NCI-H2196 treated with DMSO at 0.1 percent for 48 hours (cell line): ENCODE measurements around the gene ZFYVE9.
"Not testable (repeated sequence)": the region's sequence is repeated elsewhere in the genome, so short reads cannot be mapped to it uniquely, and the experiment has no call there.

Experiments
- DNase-seq: peaks from one replicate; lab custom pipeline; 2025; ENCODE audit not compliant: unreplicated experiment; lab: John Stamatoyannopoulos, UW

ZFYVE9 gene

DNA sequence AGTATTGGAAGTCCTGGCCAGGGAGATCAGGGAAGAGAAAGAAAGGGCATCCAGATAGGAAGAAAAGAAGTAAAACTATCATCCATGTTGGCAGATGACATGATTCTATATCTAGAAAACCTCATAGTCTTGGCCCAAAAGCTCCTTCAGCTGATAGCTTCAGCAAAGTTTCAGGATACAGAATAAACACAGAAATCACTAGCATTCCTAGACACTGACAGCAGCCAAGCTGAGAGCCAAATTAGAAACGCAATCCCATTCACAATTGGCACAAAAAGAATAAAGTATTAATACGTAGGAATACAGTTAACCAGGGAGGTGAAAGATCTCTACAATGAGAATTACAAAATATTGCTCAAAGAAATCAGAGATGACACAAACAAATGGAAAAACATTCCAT lies 44.6 kb downstream of the ZFYVE9 start:
- DNase-seq: no peak

DNA sequence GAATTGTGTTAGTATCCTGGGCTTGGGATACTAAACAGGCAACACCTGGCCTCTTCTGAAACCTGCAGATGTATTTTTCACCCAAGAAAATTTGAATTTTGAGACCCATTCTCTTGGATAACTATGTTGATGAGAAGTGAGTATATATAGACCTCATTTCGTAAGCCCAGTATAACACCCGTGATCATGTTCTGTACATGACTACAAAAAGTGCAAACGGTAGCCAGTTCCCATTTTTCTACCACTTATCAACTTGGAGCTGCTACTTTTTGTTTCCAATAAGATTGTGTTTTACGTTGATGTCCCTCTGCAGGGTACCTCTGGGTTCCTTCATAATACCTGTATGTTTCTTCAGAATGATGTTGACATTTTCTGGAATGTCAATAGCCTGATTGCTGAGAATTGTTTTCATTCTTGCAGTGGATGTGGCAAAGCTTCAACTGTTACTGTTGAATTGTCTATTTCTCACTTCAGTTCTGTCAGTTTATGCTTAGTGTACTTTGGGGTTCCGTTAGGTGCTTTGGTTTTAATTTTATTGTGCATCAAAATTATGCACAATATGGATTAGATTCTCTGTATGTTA lies 48.1 kb downstream of the ZFYVE9 start:
- no peak for DNase-seq

DNA sequence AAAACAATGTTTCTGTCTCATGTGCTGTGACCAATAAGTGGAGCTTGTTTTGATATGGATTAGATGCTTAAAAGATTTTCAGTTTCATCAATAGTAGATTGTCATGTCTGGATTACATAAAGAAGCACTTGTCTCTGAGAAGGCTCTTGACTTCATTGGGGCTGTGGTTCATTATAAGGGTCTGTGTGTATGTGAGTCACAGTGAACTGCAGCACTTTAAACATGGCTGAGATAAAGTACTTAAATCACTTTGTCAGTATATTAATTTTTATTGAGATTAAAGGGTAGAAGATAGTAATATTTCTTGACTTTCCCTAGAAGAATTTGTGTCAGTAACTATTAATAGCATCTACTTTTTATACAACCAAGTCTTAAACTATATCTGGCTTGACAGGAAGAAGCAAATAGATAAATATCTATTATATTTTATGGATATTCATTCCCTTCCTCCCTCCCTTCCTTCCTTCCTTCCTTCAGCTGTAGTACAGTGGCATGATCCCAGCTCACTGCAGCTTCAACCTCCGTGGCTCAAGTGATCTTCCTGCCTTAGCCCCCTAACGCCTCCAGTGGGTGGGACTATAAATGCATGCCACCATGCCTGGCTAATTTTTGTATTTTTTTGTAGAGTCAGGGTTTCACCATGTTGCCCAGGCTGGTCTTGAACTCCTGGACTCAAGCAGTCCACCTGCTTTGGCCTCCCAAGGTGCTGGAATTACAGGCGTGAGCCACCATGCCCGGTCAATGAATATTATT lies 48.8 kb downstream of the ZFYVE9 start:
- DNase-seq: no peak

DNA sequence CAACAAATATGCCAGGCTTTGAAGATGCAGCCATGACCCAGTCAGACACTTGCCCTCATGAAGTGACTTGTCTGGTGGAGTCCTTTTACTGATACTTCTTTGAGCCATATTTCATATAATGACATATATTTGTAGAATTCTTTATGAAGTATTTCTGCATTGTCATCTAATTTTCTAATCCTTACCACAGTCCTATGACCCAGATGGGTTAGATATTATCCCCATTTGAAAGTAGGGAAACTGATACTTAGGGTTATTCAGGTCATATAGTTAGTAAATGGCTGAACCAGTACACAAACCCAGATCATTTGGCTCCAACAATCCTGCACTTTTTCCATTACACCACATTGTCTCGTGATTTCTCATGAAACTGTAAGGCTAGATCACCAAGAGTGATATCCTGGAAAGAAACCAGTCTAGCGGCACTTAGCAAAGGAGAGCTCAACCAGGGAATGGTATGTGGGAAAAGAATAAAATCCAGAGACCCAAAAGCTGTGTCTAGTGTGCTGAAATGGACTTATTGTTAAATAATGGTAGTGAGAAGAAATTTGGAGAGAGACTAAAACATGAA lies 49.6 kb downstream of the ZFYVE9 start:
- DNase-seq: no peak

DNA sequence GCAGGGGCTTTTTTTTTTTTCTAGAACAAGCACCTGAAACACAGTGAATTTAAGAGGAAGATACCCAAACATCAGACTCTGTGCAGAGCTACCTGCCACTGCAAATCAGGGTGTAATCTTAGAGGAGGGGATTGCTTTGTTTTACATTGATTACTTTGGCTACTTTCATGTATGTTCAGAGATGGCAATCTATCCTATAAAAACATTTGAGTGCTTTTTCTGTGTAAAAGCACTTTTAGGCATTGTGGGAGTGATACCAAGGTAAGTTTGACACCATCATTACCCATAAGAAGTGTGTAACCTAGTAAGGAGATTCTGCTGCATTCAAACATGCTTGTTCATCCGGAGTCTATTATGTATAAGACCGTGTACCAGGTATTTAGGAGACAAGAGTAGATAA lies 50.1 kb downstream of the ZFYVE9 start:
- no peak for DNase-seq

DNA sequence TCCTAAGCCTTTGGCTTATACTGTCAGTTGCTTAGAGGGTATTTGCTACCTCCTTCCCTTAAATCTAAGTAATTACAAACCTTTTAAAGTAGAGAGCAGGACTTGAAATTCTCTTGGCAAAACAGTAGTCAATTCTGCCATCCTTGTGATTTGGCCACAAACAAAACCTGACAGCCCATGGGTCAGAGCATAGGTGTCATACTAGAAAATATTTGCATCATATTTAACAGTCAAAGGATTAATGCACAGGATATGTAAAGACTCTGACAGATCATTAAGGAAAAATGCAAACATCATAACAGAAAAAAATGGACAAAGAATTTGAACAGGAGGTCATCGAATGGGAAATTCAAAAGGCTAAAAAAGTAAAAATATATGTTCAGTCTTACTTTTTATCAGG lies 50.5 kb downstream of the ZFYVE9 start:
- no peak for DNase-seq

DNA sequence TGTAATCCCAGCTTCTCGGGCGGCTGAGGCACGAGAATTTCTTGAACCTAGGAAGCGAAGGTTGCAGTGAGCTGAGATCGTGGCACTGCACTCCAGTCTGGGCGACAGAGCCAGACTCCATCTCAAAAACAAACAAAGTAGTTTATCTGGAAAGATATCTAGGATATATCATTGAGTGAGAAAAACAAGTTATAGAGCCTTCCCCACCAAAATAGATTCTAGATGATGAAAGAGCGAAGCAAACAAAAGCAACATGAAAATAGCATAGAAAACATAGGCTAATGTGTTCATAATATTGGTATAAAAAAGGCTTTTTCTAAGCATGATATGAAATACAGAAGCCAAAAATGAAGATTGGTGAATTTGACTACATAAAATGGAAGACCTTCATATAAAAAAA lies 52.1 kb downstream of the ZFYVE9 start:
- DNase-seq: no peak

DNA sequence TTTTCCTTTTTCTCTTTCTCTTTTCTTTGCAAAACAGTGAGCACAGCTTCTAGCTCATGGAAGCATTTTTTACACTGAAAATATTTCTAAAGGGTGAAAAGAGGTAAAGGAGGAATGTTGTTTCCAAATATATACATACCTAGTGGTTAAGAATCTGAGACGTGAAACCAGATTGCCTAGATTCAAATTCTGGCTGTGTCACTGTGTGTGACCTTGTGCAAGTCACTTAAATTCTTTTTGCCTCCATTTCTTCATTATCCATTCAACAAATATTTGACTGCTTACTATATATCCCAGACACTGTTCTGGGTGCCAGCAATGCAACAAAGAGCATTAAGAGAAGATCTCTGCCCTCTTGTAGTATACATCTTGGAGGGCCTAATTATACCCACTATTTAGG lies 53.3 kb downstream of the ZFYVE9 start:
- DNase-seq: no peak

DNA sequence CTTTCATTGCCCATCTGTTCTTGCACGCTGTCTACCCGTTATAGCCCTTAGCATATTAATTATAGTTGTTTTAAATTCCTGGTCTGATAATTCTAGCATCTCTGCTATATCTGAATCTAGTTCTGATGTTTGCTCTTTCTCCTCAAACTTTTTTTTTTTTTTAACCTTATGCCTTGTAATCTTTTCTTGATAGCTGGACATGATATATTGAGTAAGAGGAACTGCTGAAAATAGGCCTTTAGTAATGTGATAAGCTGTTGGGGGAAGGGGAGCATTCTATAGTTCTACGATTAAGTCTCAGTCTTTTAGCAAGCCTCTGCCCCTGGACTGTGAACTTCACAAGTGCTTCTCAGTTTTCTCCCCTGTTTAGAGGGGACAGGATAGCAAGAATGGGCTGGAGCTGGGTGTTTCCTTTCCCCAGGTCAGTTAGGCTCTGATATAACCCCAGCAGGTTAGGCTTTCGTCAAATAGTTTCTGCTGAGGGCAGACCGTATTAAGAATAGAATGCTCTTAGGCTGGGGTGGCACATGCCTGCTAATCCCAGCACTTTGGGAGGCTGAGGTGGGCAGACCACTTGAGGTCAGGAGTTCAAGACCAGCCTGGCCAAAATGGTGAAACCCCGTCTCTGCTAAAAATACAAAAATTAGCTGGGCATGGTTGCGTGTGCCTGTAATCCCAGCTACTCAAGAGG lies 62.2 kb downstream of the ZFYVE9 start:
- no peak for DNase-seq

DNA sequence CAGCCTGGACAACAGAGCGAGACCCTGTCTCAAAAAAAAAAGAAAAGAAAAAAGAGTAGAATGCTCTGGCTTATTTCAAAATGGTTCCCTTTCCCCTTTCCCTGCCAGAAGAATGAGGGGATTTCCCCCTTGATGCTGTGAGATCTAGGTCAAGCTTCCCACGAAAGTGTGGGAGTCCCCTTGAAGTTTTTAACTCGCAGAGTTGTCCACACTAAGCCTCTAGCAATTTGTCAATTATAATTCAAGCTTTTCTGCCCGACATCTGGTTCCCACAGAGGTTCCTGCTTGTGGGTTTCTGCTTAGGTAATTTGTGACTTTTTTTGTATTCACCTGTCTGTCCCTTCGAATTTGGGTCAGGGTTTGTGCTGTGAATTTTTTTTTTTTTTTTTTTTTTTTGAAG lies 62.8 kb downstream of the ZFYVE9 start:
- no peak for DNase-seq

DNA sequence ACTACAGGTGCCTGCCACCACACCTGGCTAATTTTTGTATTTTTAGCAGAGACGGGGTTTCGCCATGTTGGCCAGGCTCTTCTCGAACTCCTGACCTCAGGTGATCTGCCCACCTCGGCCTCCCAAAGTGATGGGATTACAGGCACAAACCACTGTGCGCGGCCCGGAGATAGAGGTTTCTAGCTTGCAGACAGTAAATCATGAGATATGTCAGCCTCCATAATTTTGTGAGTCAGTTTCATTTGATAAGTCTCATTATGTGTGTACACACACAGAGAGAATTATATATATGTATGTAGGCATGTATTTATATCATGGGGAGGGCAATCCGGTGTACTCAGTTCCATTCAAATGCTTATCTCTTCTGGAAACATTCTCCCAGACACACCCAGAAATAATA lies 64.8 kb downstream of the ZFYVE9 start:
- DNase-seq: not testable (repeated sequence)

DNA sequence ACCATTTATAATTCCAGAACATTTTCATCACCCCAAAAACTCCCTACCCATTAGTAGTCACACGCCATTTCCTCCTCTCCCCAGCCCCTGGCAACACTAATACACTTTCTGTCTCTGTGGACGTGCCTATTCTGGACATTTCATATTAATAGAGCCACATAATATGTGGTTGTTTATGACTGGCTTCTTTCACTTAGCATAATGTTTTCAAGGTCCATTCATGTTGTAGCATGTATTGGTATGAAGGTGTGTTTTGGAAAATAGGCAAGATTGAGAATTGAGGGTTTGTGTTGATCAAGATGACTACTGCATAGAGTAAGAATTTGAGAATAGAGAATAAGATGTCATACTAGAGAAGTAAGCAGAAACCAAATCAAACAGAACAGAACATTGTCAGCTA lies 67.5 kb downstream of the ZFYVE9 start:
- no peak for DNase-seq

DNA sequence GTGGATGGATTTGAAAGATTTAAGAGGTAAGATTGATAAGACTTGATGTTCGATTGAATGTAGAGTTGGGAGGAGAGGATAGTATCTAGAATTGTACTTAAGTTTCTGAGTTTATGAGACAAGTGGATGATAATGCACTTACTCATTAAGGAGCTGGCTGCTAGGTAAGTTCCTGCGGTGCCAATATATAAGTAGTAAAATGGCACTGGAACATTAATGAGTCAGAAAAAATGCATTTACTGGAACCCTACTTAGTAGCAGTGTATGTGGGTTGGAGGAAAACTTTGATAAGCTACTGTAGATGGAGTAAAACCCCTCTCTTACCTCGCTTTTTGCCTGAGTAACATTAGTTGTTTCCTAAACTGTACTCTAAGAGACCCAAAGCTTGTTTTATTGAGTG lies 68.2 kb downstream of the ZFYVE9 start:
- DNase-seq: no peak

DNA sequence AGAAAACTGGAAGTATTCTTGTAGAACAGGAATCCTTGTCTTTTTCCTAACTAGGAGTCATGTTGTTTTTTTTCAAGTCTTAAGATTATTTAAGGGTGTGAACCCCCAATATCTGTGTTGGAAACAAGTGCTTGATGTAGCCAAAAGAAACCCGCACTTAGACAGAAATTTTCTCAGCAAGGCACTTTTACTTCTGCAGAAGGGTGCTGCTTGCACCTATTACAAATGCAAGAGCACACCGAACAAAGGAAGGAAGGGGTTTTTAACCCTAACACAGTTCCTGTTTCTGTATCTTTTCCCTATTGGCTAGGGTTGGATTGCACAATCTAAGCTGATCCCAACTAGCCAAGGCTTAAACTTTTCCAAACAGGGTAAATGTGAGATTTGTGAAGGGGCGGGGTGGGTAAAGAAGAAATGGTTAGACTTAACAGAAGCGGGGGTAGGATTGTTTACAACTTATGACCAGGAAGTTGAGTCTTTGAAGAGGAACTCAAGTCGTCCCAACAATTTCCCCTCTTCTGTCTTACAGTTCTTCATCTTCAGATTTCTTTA lies 75.1 kb downstream of the ZFYVE9 start:
- DNase-seq: no peak

DNA sequence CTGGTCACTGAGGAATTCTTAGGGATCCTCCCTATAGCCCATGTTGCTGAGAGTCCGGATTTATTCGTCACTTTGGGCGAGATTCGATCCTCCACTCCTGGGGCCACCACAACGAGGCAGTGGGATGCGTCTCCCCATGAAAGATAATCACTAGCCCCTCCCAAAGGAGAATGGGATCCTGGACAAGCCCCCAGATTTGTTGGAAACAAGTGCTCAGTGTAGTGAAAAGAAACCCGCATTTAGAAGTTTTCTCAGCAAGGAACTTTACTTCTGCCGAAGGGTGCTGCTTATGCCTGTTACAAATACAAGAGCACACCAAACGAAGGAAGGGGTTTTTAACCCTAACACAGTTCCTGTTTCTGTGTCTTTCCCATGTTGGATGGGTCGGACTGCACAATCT lies 83.3 kb downstream of the ZFYVE9 start:
- DNase-seq: no peak

DNA sequence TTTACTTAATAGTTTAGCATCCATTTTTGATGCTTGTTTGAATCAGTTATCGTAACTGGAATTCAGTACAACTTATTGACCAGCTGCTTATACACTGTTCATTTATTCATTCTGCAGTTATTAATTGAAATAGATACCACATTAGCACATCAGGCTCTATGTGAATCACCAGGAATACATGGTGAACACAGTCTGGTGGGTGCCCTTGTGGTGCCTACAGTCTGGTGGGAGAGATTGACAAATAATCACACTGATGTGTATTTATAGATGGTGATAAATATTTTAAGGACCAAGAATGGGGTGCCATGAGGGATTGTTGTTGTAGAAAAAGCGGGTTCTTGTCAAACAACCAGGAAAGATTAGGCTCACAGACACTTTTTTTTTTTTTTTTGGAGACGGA lies 87.6 kb downstream of the ZFYVE9 start:
- no peak for DNase-seq

DNA sequence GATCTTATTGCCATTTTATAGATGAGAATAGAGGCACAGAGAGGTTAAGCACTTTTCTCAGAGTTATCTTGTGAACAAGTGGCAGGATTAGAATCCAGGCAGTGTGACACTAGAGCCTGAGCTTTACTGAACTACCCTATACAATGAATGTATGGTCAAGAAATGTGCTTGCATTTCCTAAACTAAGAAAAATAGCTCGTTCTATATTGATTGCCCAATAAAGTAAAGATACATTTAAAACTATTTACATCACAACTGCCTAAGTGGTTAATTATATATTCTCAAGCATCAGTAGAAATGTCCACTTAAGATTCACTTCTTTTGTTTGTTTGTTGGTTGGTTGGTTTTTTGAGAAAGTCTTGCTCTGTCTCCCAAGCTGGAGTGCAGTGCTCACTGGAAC lies 91.6 kb downstream of the ZFYVE9 start:
- no peak for DNase-seq

DNA sequence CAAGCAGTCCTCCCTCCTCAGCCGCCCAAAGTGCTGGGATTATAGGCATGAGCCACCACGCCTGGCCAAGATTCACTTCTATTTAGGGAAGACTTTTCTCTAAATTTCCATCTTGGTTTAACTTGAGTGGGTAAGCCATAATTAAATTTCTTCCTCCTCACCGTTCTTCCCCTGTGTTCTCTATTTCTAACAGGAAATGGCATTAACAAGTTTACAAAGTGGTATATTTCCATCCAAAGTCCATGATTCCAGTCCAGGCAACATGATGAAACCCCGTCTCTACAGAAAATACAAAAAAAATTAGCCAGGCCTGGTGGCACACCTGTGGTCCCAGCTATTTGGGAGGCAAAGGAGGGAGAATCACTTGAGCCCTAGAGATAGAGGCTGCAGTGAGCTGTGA lies 92.1 kb downstream of the ZFYVE9 start:
- DNase-seq: no peak

DNA sequence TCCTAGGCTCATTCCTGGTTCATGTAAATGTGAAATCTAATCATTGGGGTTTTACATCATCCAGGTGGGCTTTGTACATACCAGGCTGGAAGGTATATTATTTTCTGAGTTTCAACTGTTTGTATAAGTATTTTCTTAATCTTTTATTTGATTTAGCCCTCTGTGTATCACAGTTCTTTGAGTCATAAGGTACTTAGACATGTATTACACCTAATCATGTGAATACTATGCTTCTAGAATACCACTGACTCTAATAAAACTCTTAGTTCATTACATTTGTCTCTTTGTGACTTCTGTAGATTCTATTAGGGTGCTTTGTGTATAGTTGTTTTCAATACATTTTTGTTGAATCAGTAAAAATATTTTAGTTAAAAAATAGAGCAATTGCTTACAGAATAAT lies 92.8 kb downstream of the ZFYVE9 start:
- no peak for DNase-seq

DNA sequence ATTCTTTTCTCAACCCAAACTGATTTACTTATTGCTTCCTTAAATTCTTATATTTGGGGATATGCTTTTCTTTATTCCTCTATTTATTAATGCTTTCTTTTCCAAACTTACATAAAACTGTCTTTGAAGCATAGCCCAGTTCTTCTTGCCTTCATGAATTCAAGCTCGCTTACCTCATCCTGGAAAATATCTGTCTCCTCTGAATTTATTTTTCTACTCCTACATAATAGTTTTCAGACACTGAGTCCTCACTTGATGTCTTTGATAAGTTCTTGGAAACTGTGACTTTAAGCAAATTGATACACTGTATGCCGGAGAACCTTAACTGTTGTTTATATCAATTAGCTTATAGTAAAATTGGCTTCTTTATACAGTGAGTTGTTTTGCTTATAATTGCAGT lies 93.8 kb downstream of the ZFYVE9 start:
- DNase-seq: no peak

DNA sequence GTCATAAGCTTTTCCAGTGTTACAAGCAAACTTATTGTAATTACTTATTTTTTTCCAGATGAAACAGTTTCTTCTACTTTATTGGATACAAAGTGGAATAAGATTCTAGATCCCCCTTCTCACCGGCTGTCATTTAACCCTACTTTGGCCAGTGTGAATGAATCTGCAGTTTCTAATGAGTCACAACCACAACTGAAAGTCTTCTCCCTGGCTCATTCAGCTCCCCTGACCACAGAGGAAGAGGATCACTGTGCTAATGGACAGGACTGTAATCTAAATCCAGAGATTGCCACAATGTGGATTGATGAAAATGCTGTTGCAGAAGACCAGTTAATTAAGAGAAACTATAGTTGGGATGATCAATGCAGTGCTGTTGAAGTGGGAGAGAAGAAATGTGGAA lies 95.5 kb downstream of the ZFYVE9 start:
- DNase-seq: no peak

DNA sequence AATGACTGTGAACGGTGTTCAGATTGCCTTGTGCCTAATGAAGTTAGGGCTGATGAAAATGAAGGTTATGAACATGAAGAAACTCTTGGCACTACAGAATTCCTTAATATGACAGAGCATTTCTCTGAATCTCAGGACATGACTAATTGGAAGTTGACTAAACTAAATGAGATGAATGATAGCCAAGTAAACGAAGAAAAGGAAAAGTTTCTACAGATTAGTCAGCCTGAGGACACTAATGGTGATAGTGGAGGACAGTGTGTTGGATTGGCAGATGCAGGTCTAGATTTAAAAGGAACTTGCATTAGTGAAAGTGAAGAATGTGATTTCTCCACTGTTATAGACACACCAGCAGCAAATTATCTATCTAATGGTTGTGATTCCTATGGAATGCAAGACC lies 96.6 kb downstream of the ZFYVE9 start:
- no peak for DNase-seq
